NCI-H2107 treated with DMSO at 0.1 percent for 48 hours (cell line): ENCODE measurements around the gene ZNF644.
A peak's percentile ranks its signal among the peaks of the same experiment; 100 is the strongest.
"Not testable (repeated sequence)": the region's sequence is repeated elsewhere in the genome, so short reads cannot be mapped to it uniquely, and the experiment has no call there.

Experiments
- DNase-seq: peaks from one replicate; lab custom pipeline; 2025; ENCODE audit not compliant: unreplicated experiment; lab: John Stamatoyannopoulos, UW

ZNF644 gene

DNA sequence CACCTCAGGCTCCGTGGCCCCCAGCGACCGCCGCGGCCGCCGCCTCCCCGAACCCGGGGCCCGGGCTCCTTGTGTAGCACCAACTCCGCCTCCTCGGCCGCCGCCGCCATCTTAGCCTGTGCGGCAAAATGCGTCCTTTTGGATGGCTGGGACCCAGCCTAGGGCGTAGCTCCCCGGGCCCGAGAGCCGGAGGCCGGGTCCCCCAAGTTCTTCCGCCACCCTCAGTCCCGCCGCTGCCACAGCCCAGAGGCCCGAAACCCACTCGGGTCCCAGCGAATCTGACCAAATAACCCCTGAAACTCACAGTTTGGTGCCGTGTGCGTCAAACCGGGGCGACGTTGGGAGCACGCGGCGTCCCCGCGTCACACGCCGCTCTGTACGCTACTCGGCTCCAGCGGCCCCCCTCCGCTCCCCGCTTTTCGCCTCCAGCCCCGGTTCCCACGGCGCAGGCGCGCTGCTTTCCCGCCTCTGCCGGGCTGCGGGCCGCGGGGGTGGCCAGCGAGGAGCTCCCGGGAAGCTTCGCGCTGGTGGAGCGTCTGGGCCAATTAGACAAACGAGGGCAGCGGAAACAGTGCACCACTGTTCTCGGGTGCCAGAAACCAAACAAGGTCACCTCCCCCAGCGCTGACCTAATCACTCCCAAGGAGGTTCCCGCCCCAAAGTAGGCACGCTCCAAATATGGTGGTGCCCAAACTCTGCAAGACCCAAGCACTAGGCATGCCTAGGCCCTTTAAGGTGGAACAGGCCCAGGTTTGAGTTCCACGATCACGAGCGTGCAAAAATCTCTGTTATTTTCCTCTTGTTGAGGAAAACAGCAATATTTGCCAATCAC lies at the start of gene ZNF644:
Gene ZNF644 (minus strand): TSS at position 350 of the 832 bp plus-strand sequence. CDS start 39,682 bp downstream, outside the sequence.
- peak; percentile 79 for DNase-seq

DNA sequence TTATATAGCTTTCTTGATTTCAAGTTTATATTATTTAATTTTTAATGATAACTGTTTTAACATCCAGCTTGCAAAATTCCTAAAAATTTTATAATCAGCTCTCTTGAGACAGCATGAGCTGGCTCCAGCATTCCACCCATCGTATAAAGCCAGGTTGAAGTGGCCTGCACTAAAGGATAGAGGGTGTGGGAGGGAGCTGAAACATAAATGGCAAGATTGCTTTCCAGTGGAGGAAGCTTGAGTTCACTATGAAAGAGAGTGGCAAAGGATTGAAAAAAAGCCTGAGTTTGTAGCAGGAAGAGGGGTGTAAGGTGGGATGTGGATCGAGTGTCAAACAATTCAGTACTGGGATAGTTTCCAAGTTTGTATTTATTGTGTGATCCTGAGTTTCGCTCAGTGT lies 48.5 kb upstream of the ZNF644 start:
- no peak for DNase-seq

DNA sequence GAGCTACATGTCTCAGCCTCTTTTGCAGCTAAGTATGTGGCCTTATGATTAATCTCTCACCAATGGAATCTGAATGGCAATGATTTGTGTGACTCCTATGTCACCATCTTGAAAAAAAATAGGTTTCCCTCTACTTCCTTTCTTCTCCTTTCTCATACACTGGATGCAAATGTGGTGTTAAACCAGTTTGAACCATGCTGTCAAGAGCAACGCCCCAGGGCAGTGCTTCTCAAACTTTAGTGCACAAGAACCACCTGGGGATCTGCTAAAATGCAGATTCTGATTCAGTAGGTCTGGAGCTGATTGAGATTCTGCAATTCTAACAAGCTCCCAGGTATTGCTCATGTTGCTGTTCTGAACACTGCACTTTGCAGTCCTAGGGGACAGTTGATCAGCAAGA lies 44.7 kb upstream of the ZNF644 start:
- no peak for DNase-seq

DNA sequence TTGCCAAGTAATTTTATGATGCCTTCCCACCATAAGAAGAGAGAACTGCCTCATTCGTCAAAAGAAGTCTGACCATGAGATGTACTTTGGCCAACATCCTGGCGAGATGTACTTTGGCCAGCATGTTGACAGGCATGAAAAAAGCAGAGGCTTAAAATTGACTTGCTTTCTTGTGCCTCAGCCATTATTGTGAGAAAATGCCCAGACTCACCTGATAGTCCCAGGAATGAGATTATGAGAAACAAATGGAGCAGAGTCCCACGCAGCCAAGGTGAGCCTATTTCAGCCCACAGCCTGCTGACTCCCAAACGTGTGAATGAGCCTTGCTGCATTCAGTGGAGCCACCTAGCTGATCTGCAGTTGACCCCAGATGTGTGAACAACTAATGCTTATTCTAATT lies 43.5 kb upstream of the ZNF644 start:
- no peak for DNase-seq

DNA sequence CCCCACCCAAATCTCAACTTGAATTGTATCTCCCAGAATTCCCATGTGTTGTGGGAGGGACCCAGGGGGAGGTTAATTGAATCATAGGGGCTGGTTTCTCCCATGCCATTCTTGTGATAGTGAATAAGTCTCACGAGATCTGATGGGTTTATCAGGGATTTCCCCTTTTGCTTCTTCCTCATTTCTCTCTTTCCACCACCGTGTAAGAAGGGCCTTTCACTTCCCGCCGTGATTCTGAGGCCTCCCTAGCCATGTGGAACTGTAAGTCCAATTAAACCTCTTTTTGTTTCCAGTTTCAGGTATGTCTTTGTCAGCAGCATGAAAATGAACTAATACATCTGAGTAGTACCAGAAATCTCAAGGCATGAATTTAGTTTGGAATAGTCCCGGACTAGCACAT lies 41.6 kb upstream of the ZNF644 start:
- not testable (repeated sequence) for DNase-seq

DNA sequence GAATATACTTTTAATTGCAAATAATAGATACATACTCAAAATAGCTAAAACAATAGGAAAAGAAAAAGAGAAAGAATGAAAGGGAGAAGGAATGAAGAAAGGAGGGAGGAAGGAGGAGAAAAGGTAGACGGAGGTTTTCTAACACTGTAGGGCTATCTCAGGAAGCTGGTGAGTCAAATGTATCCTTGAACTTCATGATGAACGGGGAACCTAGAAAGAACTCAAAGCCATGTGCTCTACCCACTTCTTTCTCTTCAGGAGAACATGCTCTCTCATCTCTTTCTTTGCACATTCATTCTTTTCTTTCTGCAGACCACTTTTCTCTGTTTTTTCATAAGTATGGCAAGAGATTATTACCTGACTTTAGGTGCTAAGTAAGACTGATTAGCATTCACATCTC lies 37.3 kb upstream of the ZNF644 start:
- no peak for DNase-seq

DNA sequence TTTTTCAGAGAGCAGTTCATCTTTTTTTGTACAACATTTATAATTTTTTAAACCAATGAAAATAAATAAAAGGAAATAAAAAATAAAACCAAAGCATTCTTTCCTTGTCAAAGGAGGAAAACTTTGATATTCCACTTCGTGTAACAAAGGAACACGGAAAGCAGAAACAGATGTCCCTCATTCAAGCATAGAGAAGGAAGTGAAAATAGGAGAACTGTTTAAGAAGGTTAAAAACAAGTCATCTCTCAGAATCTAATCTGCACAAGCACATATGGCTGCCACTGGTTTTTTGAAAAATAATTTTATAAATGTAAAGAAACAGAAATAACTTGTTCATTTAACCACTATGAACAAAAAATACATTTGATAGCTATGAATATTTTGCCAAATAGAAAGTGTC lies 35.9 kb upstream of the ZNF644 start:
- DNase-seq: no peak

DNA sequence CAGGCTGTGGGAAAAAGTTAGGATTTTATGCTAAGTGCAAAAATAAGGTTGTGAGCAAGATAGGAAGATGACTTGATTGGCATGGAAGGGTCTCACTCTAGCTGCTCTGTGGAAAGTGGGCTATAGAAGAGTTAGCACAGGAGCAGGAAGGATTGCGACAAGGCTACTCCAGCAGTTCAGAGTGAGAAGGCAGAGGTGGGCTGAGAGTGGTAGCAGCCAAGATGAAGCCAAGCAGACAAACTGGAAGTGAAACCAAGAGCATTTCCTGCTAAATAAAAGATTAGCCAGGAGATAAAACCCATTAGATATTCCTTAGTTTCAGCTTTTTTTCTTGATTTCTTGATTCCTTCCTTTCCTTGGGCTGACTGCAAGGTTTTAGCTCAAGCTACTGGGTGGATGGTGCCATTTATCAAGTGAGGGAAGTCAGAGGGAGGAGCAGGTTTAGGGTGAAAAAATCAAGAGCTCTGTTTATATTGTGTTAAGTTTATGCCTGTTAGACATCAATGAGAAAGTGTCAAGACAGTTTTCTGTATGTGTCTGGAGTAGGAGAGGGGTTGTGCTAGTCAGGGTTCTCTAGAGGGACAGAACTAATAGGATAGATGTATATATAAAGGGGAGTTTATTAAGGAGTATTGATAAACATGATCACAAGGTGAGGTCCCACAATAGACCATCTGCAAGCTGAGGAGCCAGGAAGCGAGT lies 33.1 kb upstream of the ZNF644 start:
- no peak for DNase-seq

DNA sequence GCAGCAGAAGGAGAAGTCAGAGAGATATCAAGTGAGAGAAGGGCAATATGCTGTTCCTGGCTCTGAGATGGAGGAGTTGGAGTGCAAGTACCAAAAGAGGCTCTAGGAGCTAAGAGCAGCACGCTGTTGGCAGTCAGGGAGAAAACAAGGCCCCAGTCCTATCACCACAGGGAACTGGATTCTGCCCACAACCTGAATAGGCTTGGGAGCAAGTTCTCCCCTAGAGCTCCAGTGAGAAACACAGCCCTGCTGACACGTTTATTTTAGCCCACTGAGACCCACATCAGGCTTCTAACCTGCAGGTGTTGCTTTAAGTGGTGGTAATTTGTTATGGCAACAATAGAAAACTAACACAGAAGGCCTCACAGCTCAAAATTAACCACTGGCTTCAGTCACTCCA lies 31.8 kb upstream of the ZNF644 start:
- peak; percentile 68 for DNase-seq

DNA sequence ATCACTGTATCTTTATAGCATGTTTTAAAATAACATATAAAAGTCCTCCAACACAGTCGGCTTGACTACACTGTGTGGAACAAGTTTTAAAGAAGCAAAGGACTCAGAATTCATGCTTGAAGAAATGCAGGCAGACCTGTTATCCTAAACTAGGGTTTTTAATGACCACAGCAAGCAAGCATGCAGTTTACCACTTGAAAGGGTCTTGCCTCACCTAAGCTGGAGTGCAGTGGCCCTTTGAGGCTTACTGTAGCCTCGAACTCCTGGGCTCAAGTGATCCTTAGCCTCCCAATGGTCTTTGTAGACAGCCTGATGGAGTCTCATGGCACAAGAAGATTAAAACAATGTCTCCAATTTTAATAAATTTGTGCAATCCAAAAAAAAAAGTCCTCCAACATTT lies 27.7 kb upstream of the ZNF644 start:
- not testable (repeated sequence) for DNase-seq

DNA sequence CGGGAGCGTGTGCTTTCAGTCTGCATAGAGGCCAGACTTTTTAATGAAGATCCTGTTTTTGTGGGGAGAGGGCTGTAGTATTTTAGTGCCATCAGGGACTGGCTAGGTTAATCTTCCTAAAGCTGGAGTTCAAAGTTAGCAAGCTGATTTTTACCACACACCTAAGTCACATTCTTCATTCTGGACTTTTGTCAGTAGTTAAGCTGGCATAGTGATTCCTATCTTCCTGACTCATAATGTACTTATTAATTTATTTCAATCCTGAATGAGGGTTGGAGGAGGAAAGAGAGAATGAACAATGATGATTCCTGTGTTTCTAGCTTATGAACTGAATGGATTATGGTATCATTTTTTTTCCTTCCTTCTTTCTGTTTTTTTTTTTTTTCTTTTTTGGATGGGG lies 24.9 kb upstream of the ZNF644 start:
- DNase-seq: no peak

DNA sequence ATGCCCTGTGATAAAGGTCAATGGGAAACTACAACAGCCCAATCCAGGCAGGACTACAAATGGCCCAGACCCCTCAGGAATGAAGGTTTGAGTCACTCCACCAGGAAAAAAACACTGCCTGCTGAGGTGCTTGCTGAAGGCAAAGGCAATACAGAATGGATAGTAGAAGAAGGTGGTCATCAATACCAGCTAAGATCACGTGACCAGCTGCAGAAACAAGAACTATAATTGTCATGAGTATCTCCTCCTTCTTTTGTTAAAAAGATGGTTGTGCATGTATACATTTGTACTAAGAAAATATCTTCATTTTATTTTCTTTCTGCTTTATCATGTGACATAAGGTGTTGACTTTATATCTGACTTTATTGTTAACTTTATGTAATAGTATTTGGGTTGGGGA lies 23.4 kb upstream of the ZNF644 start:
- DNase-seq: no peak

DNA sequence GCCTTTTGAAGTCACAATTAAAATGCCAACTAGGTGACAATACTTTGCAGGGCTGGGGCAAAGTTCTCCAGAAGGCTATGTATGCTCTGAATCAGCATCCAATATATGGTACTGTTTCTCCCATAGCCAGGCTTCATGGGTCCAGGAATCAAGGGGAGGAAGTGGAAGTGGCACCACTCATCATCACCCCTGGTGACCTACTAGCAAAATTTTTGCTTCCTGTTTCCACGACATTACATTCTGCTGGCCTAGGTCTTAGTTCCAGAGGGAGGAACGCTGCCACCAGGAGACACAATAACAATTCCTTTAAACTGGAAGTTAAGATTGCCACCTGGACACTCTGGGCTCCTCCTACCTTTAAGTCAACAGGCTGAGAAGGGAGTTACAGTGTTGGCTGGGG lies 22.9 kb upstream of the ZNF644 start:
- DNase-seq: not testable (repeated sequence)

DNA sequence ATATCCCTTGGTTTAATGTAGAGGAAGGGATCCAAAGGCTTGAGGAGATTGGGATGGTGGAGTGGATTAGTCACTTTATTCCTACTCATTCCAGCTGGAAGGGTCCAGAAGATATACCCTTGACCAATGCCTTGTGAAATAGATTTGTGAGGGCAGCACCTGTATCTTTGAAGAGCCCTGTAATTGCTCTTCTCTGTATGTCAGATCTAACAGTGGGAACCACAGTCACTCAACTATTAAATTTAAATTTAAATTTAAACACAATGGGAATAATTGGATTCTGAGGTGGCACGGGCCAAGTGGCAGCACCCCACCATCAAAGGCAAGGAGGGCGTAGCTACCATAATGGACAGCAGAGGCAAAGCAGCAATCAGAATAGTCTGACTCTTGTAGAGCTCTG lies 20.5 kb upstream of the ZNF644 start:
- not testable (repeated sequence) for DNase-seq

DNA sequence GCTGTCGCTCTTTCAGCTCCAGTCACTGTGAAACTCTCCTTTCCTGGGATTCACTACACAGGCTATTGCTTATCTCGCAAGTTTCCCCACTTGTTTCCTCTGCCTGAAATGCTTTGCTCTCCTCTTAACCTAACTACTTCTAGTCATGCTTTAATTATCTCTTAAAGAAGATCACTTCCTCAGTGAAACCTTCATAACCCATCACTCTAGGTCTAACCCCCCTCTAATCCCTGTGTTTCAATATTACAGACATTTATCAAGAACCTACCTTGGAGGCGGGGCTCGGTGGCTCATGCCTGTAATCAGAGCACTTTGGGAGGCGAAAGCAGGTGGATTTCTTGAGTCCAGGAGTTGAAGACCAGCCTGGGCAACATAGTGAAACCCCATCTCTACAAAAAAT lies 16.7 kb upstream of the ZNF644 start:
- no peak for DNase-seq

DNA sequence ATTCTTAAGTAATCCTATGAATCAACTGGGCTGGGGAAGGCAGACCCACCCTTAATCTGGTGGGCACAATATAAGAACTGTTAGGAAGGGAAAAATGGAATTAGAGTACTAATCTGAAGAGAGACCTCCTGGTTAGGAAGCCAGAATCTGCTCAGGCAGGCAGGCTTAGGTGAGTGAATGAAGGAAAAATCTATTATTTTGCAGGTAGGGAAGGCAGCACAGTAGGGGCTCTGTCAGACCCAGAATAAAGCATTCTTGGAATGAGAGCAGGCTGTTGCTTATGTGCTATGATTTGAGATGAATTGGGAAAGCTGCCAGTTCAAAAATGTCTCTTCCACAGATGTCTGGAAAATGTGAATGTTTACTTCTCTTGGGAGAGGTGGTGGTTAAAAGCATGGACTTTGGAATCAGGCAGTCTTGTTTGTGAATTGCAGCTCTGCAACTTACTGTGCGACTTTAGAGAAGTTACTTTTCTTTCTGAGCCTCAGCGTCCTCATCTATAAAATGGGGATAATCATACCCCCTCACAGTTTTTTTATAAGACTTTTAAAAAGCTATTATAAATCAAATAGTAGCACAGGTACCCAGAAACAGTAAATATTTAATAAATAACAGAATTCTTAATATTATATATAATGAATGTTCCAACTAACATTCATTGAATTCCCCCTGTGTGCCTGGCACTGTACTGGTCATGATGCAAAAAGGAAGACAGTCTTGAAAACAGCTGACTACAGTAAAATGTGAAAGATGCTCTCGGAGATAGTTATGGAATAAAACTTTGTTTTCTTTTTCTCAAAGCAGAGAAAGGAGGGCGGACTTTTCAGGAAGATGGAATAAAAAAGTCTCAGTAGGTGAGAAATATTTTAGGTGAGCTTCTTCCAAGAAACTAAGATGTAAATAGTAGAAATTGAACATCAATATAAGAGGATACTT lies 15.3 kb upstream of the ZNF644 start:
- no peak for DNase-seq

DNA sequence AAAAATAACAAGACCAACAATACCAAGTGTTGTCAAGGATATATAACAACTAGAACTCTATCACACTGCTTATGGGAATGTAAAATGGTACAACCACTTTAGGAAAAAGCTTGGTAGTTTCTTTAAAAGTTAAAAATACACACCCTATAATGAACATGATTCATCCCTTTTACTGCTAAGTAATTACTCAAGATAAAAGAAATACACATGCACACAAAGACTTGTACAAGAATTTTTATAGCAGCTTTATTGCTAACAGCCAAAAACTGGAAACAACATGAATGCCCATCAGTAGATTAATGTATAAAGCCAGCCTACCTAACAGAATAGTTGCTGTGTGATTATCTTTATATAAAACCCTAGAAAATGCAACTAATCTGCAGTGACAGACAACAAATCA lies 10.5 kb upstream of the ZNF644 start:
- DNase-seq: no peak

DNA sequence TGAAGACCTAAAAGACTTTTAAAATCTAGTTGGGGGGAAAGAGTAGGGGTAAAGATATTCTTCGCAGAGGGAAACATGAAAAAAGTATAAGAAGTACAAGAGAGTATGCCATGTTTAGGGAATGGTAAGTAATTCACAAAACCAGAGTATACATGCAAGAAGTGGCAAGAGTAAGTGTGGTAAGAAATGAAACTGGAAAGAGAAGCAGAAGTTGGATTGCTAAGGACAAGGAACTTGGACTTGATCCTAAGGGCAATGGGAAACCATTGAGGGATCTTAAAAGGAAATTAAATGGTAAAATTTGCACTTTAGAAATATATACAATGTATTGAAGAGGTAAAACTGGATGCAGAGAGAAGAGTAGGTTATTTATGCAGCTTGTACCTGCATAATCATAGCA lies 9.2 kb upstream of the ZNF644 start:
- no peak for DNase-seq

DNA sequence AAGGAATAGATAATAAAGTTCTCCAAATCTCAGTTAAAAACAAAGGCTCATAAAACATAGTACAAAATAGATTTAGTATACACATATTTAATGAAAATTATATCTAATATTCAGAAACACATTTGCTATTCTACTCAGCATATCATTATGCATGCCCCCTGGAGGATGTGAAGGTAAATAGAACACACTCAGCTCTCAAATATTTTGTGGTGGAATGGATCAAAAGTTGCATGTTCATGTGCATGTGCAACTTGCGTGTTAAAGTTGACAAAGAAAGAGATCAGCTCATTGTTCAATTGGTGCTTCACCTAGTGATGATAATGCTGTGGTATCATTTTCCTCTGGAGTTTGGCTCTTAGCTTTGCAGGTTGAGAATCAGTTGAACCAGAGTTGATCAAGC lies 4.9 kb upstream of the ZNF644 start:
- no peak for DNase-seq

DNA sequence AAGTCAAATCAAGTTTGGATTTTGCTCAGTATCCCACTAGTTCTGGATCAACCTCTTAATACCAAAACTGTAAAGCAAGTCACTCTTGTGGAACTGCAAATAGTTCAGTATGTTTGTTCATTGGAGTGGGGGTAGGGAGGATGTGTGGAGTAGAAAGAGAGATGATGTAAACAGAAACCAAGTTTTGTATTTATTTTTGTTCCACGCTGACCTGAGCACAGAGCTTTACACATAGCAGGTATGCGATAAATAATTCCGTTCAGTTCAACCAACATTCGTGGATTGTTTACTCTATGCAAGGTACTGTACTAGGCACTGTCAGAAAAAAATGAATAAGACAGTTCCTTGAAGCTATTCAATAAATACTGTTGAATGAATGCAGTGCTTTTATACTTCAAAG lies 4.5 kb upstream of the ZNF644 start:
- peak; percentile 47 for DNase-seq

DNA sequence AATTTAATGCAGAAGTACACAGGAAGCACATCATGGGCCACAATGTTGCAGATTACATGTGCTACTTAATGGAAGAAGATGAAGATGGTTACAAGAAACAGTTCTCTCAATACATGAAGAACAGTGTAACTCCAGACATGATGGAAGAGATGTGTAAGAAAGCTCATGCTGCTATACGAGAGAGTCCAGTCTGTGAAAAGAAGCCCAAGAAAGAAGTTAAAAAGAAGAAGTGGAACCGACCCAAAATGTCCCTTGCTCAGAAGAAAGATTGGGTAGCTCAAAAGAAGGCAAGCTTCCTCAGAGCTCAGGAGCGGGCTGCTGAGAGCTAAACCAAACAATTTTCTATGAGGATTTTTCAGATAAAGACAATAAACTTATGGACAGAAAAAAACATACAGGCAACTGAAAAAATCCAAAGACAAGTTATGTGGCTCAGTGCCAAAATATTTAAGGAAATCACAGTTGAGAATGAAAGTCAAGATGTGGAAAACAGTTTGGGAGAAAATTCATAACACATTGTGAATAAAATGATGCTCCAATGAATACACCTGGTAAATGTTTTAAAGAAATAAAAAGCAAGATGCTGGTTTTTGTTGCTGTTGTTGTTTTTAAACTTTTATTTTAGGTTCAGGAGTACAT lies 2.8 kb upstream of the ZNF644 start:
- DNase-seq: no peak
